HT-29 (cell line): ENCODE measurements around the gene HCCS. TPM values are rescaled to one million over a fixed set of nuclear protein-coding genes. Genes with fewer than 3 reads are reported as not detected.

Experiments
- small RNA-seq: library from RNA; depleted of rRNA; stranded (forward); fragments of <200 nt; gene quantifications from one replicate; pipeline ENCODE3, GENCODE V24; 2014
- total RNA-seq: library from RNA; depleted of rRNA; stranded (reverse); fragments of >200 nt; shearing (Covaris generic); gene quantifications from 2 replicates; pipeline ENCODE4 v1.2.3, GENCODE V29; 2014; rRNA removed

HCCS gene
- total RNA-seq, 1 experiment from 2014 or later: 12.7 TPM

Small RNA genes lying within 50 kb of the gene (small RNA-seq; reads per million reads assigned to genes)
- gene RF00019 (not detected), gene RF02271 (not detected)

Other genes with a start within 250 kb of the HCCS start
- 0.13 TPM in 1 of 2 replicates, not detected in the other for gene AMELX, start 182.1 kb downstream of the HCCS start, total RNA-seq